ENCODE measurements around the gene PDHB. TPM values are rescaled to one million over a fixed set of nuclear protein-coding genes. Genes with fewer than 3 reads are reported as not detected.

PDHB gene
- total RNA-seq, 1 donor from 2014 or later: 87.7 TPM

DNA sequence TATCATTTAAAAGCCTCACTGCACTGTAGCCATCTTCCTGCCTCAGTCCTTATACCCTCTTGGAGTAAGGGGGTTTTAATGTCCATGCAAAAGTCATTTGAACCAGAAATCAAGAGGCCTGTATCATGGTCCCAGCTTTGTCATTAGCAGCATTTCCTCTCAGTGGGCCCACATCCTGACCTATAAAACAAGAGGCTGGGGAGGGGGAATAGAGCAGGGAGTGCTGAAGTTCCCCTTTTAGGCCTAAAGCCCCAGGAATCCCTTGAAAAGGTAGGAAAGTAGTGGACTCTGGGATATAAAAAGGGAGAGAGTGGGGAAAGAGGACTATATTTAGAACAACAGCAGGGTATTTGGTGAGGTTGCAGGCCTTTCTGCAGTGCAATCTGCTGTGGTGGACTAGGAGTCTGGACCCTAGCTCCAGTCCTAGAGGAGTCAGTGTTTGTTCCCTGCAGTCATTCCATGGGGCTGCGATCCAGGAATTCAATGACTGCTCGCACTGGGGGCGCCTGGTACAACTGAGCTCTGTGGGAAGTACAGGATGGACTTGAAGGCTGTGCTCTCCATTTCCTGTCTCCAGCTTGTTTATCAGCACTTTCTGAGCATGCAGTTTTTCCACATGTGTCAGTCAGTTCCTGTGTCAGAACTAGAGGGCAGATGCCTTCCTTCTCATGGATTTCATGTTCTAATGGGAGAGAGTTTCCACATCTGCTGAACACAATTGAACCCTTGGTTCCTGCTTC, 46.8 kb downstream of the PDHB start:
- Histone ChIP-seq H3K36me3 (ENCODE audit: insufficient read depth, low read length) (peaks cover 3% of the 10 kb centered on the region), H3K9me3 (ENCODE audit: insufficient read depth, low read depth, low read length) (no peaks in the 10 kb centered on the region), H3K27ac (ENCODE audit: low read depth, low read length) (peak overlapping the region; percentile 98), H4K20me1 (ENCODE audit: insufficient read depth, low read length) (no peaks in the 10 kb centered on the region), H3K27me3 (ENCODE audit: insufficient read depth, low read length) (no peaks in the 10 kb centered on the region), H3K79me2 (ENCODE audit: insufficient read depth, low read length) (no peaks in the 10 kb centered on the region), H2AFZ (ENCODE audit: low read depth, low read length) (no peak overlapping the region), H3K9ac (ENCODE audit: low read length) (peak overlapping the region; percentile 66), H3K4me3 (ENCODE audit: insufficient read depth, low read depth, low read length) (no peak overlapping the region), H3K4me2 (ENCODE audit: low read length) (peak overlapping the region; percentile 34), H3K4me1 (ENCODE audit: insufficient read depth, low read length) (peaks cover 59% of the 10 kb centered on the region)
- no peaks in the 10 kb centered on the region for H3K27me3 Mint-ChIP-seq (ENCODE audit: low read depth, unreplicated experiment)
- TF ChIP-seq EZH2 (IDR thresholded peaks at IDR 0.05; ENCODE audit: insufficient read depth, low read length): no peak
- TF ChIP-seq, protein P1, sequence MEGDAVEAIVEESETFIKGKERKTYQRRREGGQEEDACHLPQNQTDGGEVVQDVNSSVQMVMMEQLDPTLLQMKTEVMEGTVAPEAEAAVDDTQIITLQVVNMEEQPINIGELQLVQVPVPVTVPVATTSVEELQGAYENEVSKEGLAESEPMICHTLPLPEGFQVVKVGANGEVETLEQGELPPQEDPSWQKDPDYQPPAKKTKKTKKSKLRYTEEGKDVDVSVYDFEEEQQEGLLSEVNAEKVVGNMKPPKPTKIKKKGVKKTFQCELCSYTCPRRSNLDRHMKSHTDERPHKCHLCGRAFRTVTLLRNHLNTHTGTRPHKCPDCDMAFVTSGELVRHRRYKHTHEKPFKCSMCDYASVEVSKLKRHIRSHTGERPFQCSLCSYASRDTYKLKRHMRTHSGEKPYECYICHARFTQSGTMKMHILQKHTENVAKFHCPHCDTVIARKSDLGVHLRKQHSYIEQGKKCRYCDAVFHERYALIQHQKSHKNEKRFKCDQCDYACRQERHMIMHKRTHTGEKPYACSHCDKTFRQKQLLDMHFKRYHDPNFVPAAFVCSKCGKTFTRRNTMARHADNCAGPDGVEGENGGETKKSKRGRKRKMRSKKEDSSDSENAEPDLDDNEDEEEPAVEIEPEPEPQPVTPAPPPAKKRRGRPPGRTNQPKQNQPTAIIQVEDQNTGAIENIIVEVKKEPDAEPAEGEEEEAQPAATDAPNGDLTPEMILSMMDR (IDR thresholded peaks at IDR 0.05; ENCODE audit: insufficient read depth, low read depth, low read length): no peak
- peak overlapping the region; percentile 96 for H3K27ac Mint-ChIP-seq (ENCODE audit: unreplicated experiment)
- H3K4me1 Mint-ChIP-seq (ENCODE audit: low read depth, unreplicated experiment): peaks cover 57% of the 10 kb centered on the region
- DNase-seq (ENCODE audit: low read depth) (peak; percentile 83), FAIRE-seq (peak; percentile 49)
- no peaks in the 10 kb centered on the region for H3K36me3 Mint-ChIP-seq (ENCODE audit: low read depth, unreplicated experiment)
- peak overlapping the region; percentile 45 for H3K4me3 Mint-ChIP-seq (ENCODE audit: unreplicated experiment)
- H3K9me3 Mint-ChIP-seq (ENCODE audit: unreplicated experiment): peaks cover 2% of the 10 kb centered on the region

DNA sequence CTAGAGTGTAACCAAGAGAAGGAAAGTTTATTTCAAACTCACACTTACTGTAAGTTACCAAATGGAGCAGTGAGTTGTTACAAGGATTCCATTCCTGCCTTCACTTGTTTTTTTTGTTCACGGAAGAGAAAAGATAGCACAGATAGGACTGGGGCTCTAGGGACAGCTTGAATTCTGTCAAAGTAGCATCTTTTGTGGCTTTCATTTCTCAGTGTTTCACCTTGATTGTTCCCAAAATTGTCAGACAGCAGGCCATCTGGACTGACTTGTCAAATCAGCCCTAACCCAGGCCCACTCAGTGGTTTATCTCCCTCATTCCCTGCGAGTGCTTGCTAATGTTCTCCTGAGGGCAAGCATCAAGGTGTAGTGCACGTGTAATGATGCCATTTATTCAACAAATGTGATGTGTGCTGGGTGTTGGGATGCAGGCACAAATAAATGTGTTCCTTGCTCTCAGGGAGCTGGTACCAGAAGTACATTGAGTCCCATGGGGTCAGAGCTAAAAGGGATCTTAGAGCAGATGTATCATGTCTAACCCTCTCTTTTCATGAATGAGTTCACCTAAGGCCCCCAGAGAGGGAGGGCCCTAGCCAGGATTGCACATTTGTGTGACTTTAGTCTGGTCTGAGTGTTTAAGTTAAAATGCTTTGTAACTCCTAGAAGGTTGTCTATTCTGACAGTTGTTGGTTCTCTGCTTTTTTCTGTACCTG, 49.1 kb downstream of the PDHB start:
- H3K36me3 ChIP-seq (ENCODE audit: insufficient read depth, low read length): peaks cover 3% of the 10 kb centered on the region
- Mint-ChIP-seq H3K27ac (ENCODE audit: unreplicated experiment) (peak overlapping the region; percentile 95), H3K9me3 (ENCODE audit: unreplicated experiment) (peaks cover 2% of the 10 kb centered on the region), H3K36me3 (ENCODE audit: low read depth, unreplicated experiment) (no peaks in the 10 kb centered on the region), H3K27me3 (ENCODE audit: low read depth, unreplicated experiment) (no peaks in the 10 kb centered on the region), H3K4me3 (ENCODE audit: unreplicated experiment) (no peak overlapping the region), H3K4me1 (ENCODE audit: low read depth, unreplicated experiment) (peaks cover 57% of the 10 kb centered on the region)
- peak overlapping the region; percentile 83 for H3K9ac ChIP-seq (ENCODE audit: low read length)
- peak; percentile 49 for FAIRE-seq
- H3K9me3 ChIP-seq (ENCODE audit: insufficient read depth, low read depth, low read length): no peaks in the 10 kb centered on the region
- H3K79me2 ChIP-seq (ENCODE audit: insufficient read depth, low read length): no peaks in the 10 kb centered on the region
- H3K4me3 ChIP-seq (ENCODE audit: insufficient read depth, low read depth, low read length): peak overlapping the region; percentile 28
- TF ChIP-seq, protein P1 (IDR thresholded peaks at IDR 0.05; ENCODE audit: insufficient read depth, low read depth, low read length): no peak
- no peak for TF ChIP-seq EZH2 (IDR thresholded peaks at IDR 0.05; ENCODE audit: insufficient read depth, low read length)
- H3K27me3 ChIP-seq (ENCODE audit: insufficient read depth, low read length): no peaks in the 10 kb centered on the region
- no peak overlapping the region for H2AFZ ChIP-seq (ENCODE audit: low read depth, low read length)
- peak overlapping the region; percentile 76 for H3K4me2 ChIP-seq (ENCODE audit: low read length)
- H3K27ac ChIP-seq (ENCODE audit: low read depth, low read length): peak overlapping the region; percentile 98
- peaks cover 59% of the 10 kb centered on the region for H3K4me1 ChIP-seq (ENCODE audit: insufficient read depth, low read length)
- no peaks in the 10 kb centered on the region for H4K20me1 ChIP-seq (ENCODE audit: insufficient read depth, low read length)
- DNase-seq (ENCODE audit: low read depth): peak; percentile 7
